NCI-H1048 (cell line): ENCODE data around the gene SGPL1.
"Not testable (repeated sequence)": the region's sequence is repeated elsewhere in the genome, so short reads cannot be mapped to it uniquely, and the experiment has no call there.

Source experiments
- DNase-seq: peaks from one replicate; lab custom pipeline; 2025; lab: John Stamatoyannopoulos, UW

The SGPL1 gene, protein sequence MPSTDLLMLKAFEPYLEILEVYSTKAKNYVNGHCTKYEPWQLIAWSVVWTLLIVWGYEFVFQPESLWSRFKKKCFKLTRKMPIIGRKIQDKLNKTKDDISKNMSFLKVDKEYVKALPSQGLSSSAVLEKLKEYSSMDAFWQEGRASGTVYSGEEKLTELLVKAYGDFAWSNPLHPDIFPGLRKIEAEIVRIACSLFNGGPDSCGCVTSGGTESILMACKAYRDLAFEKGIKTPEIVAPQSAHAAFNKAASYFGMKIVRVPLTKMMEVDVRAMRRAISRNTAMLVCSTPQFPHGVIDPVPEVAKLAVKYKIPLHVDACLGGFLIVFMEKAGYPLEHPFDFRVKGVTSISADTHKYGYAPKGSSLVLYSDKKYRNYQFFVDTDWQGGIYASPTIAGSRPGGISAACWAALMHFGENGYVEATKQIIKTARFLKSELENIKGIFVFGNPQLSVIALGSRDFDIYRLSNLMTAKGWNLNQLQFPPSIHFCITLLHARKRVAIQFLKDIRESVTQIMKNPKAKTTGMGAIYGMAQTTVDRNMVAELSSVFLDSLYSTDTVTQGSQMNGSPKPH

DNA sequence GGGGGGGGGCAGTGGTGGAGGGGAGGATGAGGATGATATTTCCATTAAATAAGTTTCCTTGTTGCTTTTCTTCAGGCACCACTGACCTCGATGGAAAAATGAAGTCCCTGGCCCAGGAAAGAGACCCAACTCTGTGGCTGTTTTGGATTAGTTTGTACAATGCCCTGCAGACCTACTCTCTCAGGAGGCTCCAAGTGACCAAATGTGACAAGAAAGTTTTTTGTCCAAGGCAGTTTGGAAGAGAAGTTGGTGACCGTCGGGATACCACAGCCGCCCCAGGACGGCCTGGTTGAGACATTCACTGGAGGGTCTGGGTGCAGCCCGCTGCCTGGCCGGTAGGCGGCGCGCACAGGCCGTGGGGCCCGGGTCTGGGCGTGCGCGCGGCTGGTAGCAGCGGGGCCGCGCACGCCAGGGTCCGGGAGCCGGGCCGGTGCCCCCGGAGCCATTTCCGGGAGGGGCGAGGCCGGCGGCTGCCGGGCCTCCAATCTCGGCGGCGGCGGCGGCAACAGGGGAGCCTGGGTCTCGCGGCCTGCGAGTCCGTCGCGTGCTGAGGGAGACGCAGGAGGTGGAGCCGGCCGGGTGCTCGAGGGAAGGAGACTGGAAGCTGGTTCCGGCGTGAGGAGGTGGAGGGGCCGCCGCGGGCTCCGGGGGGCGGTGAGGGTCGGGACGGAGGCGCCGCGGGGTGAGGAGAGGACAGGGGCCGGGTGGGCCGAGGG, at the start of gene SGPL1:
SGPL1 (plus strand) TSS at position 445 of the 716 bp plus-strand sequence. CDS start 906 bp downstream, outside the sequence.
- peak; percentile 69 for DNase-seq

GRCh38 chr10:70768026-70768685, 47.6 kb upstream of the SGPL1 start:
- not testable (repeated sequence) for DNase-seq

- DNase-seq = no peak
Measured at GRCh38 chr10:70769121-70769520, 46.6 kb upstream of the SGPL1 start.

DNA sequence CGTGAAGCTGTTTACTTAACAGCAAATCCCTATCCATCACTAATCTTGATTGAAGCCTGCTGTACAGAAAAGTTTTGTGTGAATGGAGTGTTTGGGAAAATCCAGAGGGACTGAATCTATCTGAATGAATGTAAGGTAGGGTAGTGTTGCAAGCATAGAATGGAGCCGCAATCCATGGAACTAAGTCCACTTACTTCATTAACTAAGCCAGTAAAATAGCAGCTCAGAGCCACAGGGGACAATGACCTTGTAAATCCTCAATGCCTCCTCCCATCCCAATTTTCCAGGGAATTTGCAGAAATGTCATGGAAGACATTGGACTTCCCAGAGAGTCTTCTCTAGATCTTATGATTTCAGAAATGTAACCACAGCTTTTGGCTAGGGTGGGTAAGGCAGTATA, 45.7 kb upstream of the SGPL1 start:
- no peak for DNase-seq

- not testable (repeated sequence) for DNase-seq
Measured at GRCh38 chr10:70770516-70770915, 45.2 kb upstream of the SGPL1 start.

- DNase-seq = no peak
Measured at GRCh38 chr10:70771311-70772194, 44.2 kb upstream of the SGPL1 start.

DNA sequence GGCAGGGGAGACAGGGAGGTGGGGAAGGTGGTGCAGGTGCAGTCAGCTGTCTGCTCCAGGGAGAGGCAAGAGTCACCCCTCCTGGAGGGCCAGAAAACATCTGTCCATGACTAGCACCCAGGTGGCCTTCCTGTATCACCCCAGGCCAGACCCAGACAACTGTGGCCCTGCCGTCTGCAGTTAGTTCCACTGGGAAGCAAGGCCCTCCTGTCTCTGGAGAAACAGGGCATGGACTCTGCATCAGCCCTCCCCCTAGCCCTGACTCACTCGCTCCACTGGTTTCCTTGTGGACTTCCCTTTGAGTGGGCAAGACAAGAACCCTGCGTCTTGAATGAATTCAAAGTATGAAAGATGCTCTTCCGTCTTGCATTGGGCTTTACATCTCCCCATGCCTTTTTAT, 43.1 kb upstream of the SGPL1 start:
- no peak for DNase-seq

GRCh38 chr10:70773461-70773860, 42.3 kb upstream of the SGPL1 start:
- DNase-seq = no peak

GRCh38 chr10:70773965-70774809, 41.6 kb upstream of the SGPL1 start:
- no peak for DNase-seq

DNA sequence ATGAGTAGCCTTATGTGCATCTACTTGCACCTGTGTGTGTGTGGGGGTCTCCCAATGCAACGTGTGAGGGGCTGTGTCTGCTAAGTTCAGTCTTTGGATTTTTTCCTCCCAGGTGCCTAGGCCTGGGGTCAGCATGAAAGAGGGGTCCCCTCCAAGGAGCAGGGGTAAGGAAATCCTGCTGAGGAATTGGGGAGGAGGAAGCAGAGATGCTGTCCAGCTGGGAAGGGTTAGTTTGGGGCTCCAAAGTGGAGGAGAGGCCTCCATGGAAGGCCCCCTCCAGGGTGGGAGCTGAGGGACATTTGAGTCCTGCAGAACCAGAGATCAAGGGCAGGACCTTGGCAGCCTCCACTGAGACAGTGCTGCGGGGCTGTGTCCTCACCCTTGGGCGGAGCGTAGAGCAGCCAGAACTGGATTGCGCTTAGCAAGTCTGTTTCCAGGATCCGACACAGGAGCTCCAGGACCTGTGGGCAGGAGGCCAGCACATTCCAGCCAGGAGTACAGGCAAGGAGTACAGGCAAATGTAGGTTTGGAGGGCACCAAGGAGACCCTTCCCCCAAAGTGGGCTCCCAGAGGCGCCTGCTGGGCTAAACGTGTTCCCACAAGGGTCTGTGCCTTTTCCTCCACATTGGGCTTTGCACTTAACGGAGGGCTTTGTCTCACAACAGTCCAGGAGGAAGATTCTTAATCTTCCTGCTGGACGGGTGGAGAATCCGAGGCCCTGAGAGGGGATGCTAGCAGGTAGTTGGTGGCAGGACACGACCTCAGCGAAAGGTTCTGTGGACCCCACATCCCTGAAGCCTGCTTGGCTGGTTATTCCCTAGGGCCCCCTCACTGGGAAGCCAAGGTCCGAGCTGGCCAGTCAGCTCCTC, 40.7 kb upstream of the SGPL1 start:
- no peak for DNase-seq

GRCh38 chr10:70775679-70776454, 39.9 kb upstream of the SGPL1 start:
- DNase-seq = no peak

GRCh38 chr10:70776455-70777005, 39.2 kb upstream of the SGPL1 start:
- DNase-seq = no peak

DNA sequence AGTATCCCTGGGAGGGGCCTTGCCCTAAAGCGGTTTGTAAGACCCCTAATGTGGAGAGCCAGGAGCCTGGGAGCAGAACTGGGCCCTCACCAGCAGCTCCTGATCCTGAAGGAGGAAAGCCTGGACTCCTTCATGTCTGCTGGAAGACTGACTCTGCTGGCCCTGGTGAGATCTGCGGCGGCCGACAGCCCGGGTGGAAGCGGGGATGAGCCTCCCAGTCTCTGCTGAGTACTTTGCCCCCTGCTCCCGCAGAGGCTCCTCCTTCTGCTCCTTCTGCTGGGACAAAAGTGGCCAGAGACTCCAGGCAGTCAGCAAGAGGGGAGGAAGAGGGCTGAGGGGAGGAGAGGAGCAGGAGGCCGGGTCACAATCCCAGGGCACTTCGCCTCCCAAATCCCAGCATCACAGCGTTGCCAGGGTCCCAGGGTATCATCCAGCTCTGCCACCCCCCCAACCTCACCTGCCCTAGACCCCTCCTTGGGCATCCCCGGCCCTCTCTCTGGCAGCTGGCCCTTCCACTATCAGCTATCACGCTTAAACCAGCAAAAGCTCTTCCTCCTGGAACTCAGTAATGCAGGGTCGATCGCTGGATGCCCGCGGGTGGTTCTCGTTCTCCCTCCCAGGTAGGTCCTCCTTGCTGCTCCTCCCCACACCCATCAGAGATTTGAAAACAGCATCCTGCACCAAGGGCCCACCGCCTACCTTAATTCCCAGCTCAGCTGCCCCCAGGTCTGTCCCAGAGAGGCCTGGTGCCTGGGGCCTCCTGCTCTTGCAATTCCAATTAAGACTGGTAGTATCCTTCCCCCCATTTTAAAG, 38.5 kb upstream of the SGPL1 start:
- DNase-seq = no peak

DNA sequence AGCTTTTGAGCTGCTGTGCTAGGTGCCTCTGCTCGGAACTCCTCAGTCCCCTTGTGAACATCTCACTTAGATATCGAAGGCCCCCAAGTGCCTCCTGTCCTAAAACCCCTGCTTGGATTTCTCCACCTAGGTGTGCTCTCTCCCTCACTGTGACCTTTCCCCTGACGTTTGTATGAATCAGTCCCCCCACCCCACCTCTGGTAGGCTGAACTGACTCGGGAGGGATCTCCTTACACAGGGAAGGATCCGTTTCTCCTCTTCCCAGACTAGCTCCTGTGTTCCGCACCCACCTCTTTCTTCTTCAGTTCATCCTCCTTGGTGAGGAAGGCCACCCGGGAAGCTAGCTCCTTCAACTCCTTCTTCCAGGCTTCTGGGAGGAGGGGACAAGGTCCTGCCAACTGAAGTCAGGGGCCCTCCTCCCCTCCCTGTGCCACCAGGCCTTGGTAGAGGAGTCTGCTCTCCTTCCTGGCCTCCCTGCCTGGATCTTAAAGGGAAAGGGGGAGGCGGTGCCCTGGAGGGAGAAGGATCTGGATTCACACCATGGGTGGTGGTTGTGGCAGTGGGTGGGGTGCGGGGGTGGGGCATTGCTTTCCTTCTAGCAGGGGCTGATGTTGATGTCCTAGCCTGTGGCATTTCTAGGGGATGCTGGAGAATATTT, 37.4 kb upstream of the SGPL1 start:
- no peak for DNase-seq

DNA sequence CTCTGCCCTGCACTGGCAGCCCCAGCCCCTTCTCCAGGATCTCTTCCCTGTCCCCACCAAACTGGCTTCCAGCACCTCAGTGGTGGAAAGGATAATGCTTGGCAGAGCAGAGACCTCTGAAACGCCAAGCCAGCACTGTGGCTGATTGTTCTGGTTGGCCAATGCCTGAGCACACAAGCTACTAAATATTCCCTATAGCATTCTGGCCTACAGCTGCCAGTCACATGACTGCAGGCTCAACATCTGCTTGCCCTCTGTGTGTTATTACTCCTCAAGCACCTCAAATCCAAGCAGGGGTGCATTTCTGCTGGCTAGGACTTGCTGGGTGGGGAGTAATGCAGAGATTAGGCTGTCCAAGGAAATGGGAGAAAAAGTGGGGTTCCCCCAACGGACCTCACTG, 36.7 kb upstream of the SGPL1 start:
- DNase-seq = no peak

DNA sequence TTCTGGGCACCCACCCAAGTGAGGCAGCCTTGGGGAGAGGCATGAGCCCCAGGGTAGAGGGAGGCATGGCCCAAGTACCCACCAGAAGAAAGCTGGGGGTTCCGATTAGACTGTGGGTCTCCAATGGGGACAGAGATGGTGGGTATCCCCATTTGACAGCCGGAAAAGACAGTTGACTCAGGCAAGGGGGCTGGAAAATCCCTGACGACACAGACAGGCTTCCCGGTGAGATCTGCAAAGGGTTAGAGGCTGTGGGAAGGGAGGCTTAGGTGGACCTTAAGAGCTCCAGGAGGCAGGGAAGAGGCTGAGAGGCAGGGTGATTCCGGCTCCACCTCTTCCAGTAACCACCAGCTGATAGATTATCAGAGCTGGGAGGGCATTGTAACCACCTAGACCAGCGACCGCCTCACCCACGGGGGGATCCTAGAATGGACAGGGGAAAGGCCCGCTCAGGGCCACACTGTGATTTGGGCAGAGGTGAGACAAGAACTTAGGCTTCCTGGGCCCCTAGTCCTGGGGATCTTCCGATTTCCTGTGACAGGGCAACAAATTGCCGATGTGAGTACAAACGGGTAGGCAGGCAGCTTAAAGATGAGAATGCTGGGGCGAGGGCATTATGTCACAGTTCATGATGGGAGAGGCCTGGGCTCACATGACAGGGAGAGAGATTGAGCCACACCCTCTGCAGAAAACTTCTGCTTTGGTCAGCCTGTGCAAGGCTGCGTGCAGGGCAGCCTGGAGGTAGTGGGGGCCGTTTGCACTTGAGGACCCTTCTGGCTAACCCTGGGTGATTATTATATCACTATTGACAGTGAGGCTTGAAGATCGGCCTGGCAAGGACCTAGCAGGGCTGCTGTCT, 36.0 kb upstream of the SGPL1 start:
- no peak for DNase-seq
